ENCODE data around the gene DMBT1.

DMBT1 gene

GRCh38 chr10:122565766-122566206, 5.2 kb downstream of the DMBT1 start:
- H3K9ac ChIP-seq (ENCODE audit: insufficient read length, low read depth): no peak overlapping the region
- no peaks in the 10 kb centered on the region for H3K9me3 ChIP-seq (ENCODE audit: insufficient read depth, low read length)
- H3K4me3 ChIP-seq (ENCODE audit: insufficient read length, low read depth): no peak overlapping the region
- TF ChIP-seq SUZ12 (IDR thresholded peaks at IDR 0.05; ENCODE audit: extremely low read depth, insufficient read depth, insufficient read length) (no peak), ZNF274 (IDR thresholded peaks at IDR 0.05; ENCODE audit: low read depth, low read length) (no peak), YY1 (IDR thresholded peaks at IDR 0.05; ENCODE audit: insufficient read depth, insufficient read length) (no peak)
- no peaks in the 10 kb centered on the region for H3K4me1 ChIP-seq (ENCODE audit: insufficient read depth, insufficient read length)
- H3K27me3 ChIP-seq (ENCODE audit: insufficient read depth, insufficient read length): no peaks in the 10 kb centered on the region
- H3K36me3 ChIP-seq (ENCODE audit: insufficient read depth, insufficient read length, low read length): no peaks in the 10 kb centered on the region
- DNase-seq (ENCODE audit: low read depth, low spot score): peak; percentile 51

GRCh38 chr10:122566632-122567031, 6.1 kb downstream of the DMBT1 start:
- DNase-seq (ENCODE audit: low read depth, low spot score): no peak
- no peaks in the 10 kb centered on the region for H3K4me1 ChIP-seq (ENCODE audit: insufficient read depth, insufficient read length)

GRCh38 chr10:122567056-122567660, 6.6 kb downstream of the DMBT1 start:
- Histone ChIP-seq H3K4me3 (ENCODE audit: insufficient read length, low read depth) (no peak overlapping the region), H3K36me3 (ENCODE audit: insufficient read depth, insufficient read length, low read length) (no peaks in the 10 kb centered on the region), H3K27me3 (ENCODE audit: insufficient read depth, insufficient read length) (no peaks in the 10 kb centered on the region), H3K9ac (ENCODE audit: insufficient read length, low read depth) (no peak overlapping the region), H3K9me3 (ENCODE audit: insufficient read depth, low read length) (no peaks in the 10 kb centered on the region), H3K4me1 (ENCODE audit: insufficient read depth, insufficient read length) (no peaks in the 10 kb centered on the region)
- DNase-seq (ENCODE audit: low read depth, low spot score): no peak
- TF ChIP-seq ZNF274 (IDR thresholded peaks at IDR 0.05; ENCODE audit: low read depth, low read length) (no peak), SUZ12 (IDR thresholded peaks at IDR 0.05; ENCODE audit: extremely low read depth, insufficient read depth, insufficient read length) (no peak), YY1 (IDR thresholded peaks at IDR 0.05; ENCODE audit: insufficient read depth, insufficient read length) (no peak)

More at GRCh38 chr10:122566632-122567031, 6.1 kb downstream of the DMBT1 start:
- Histone ChIP-seq H3K4me3 (ENCODE audit: insufficient read length, low read depth) (no peak overlapping the region), H3K9ac (ENCODE audit: insufficient read length, low read depth) (no peak overlapping the region), H3K36me3 (ENCODE audit: insufficient read depth, insufficient read length, low read length) (no peaks in the 10 kb centered on the region), H3K9me3 (ENCODE audit: insufficient read depth, low read length) (no peaks in the 10 kb centered on the region), H3K27me3 (ENCODE audit: insufficient read depth, insufficient read length) (no peaks in the 10 kb centered on the region)
- TF ChIP-seq YY1 (IDR thresholded peaks at IDR 0.05; ENCODE audit: insufficient read depth, insufficient read length) (no peak), SUZ12 (IDR thresholded peaks at IDR 0.05; ENCODE audit: extremely low read depth, insufficient read depth, insufficient read length) (no peak), ZNF274 (IDR thresholded peaks at IDR 0.05; ENCODE audit: low read depth, low read length) (no peak)

- no peak overlapping the region for H3K9ac ChIP-seq (ENCODE audit: insufficient read length, low read depth)
- H3K27me3 ChIP-seq (ENCODE audit: insufficient read depth, insufficient read length): no peaks in the 10 kb centered on the region
- no peak overlapping the region for H3K4me3 ChIP-seq (ENCODE audit: insufficient read length, low read depth)
- no peaks in the 10 kb centered on the region for H3K4me1 ChIP-seq (ENCODE audit: insufficient read depth, insufficient read length)
- no peaks in the 10 kb centered on the region for H3K36me3 ChIP-seq (ENCODE audit: insufficient read depth, insufficient read length, low read length)
- H3K9me3 ChIP-seq (ENCODE audit: insufficient read depth, low read length): no peaks in the 10 kb centered on the region; the same call in 1 of the 2 replicates
- TF ChIP-seq ZNF274 (IDR thresholded peaks at IDR 0.05; ENCODE audit: low read depth, low read length) (no peak), SUZ12 (IDR thresholded peaks at IDR 0.05; ENCODE audit: extremely low read depth, insufficient read depth, insufficient read length) (no peak), YY1 (IDR thresholded peaks at IDR 0.05; ENCODE audit: insufficient read depth, insufficient read length) (no peak)
- no peak for DNase-seq (ENCODE audit: low read depth, low spot score)
Observed at GRCh38 chr10:122568551-122568950, 8.0 kb downstream of the DMBT1 start.

- Histone ChIP-seq H3K9ac (ENCODE audit: insufficient read length, low read depth) (no peak overlapping the region), H3K4me1 (ENCODE audit: insufficient read depth, insufficient read length) (no peaks in the 10 kb centered on the region), H3K4me3 (ENCODE audit: insufficient read length, low read depth) (no peak overlapping the region), H3K9me3 (ENCODE audit: insufficient read depth, low read length) (no peaks in the 10 kb centered on the region; the same call in 1 of the 2 replicates), H3K36me3 (ENCODE audit: insufficient read depth, insufficient read length, low read length) (no peaks in the 10 kb centered on the region), H3K27me3 (ENCODE audit: insufficient read depth, insufficient read length) (no peaks in the 10 kb centered on the region)
- DNase-seq (ENCODE audit: low read depth, low spot score): no peak
- TF ChIP-seq ZNF274 (IDR thresholded peaks at IDR 0.05; ENCODE audit: low read depth, low read length) (no peak), YY1 (IDR thresholded peaks at IDR 0.05; ENCODE audit: insufficient read depth, insufficient read length) (no peak), SUZ12 (IDR thresholded peaks at IDR 0.05; ENCODE audit: extremely low read depth, insufficient read depth, insufficient read length) (no peak)
Observed at GRCh38 chr10:122570920-122571319, 10.4 kb downstream of the DMBT1 start.

- no peak overlapping the region for H3K9ac ChIP-seq (ENCODE audit: insufficient read length, low read depth)
- H3K4me1 ChIP-seq (ENCODE audit: insufficient read depth, insufficient read length): no peaks in the 10 kb centered on the region
- no peak for DNase-seq (ENCODE audit: low read depth, low spot score)
- no peaks in the 10 kb centered on the region for H3K36me3 ChIP-seq (ENCODE audit: insufficient read depth, insufficient read length, low read length)
- H3K9me3 ChIP-seq (ENCODE audit: insufficient read depth, low read length): no peaks in the 10 kb centered on the region; the same call in 1 of the 2 replicates
- H3K27me3 ChIP-seq (ENCODE audit: insufficient read depth, insufficient read length): no peaks in the 10 kb centered on the region
- no peak overlapping the region for H3K4me3 ChIP-seq (ENCODE audit: insufficient read length, low read depth)
- no peak for TF ChIP-seq SUZ12 (IDR thresholded peaks at IDR 0.05; ENCODE audit: extremely low read depth, insufficient read depth, insufficient read length)
- no peak for TF ChIP-seq YY1 (IDR thresholded peaks at IDR 0.05; ENCODE audit: insufficient read depth, insufficient read length)
- TF ChIP-seq ZNF274 (IDR thresholded peaks at IDR 0.05; ENCODE audit: low read depth, low read length): no peak
Observed at GRCh38 chr10:122571892-122572291, 11.3 kb downstream of the DMBT1 start.

- no peak overlapping the region for H3K4me3 ChIP-seq (ENCODE audit: insufficient read length, low read depth)
- H3K27me3 ChIP-seq (ENCODE audit: insufficient read depth, insufficient read length): no peaks in the 10 kb centered on the region
- H3K36me3 ChIP-seq (ENCODE audit: insufficient read depth, insufficient read length, low read length): no peaks in the 10 kb centered on the region
- TF ChIP-seq YY1 (IDR thresholded peaks at IDR 0.05; ENCODE audit: insufficient read depth, insufficient read length) (no peak), ZNF274 (IDR thresholded peaks at IDR 0.05; ENCODE audit: low read depth, low read length) (no peak), SUZ12 (IDR thresholded peaks at IDR 0.05; ENCODE audit: extremely low read depth, insufficient read depth, insufficient read length) (no peak)
- no peaks in the 10 kb centered on the region for H3K4me1 ChIP-seq (ENCODE audit: insufficient read depth, insufficient read length)
- no peak for DNase-seq (ENCODE audit: low read depth, low spot score)
- H3K9ac ChIP-seq (ENCODE audit: insufficient read length, low read depth): no peak overlapping the region
- no peaks in the 10 kb centered on the region; the same call in 1 of the 2 replicates for H3K9me3 ChIP-seq (ENCODE audit: insufficient read depth, low read length)
Observed at GRCh38 chr10:122575776-122576175, 15.2 kb downstream of the DMBT1 start.
